CD4-positive, alpha-beta T cell treated with Interleukin-10 for 1 hour (primary cell): ENCODE measurements around the gene ZNF407.
A peak's percentile ranks its signal among the peaks of the same experiment; 100 is the strongest.
"Not testable (repeated sequence)": the region's sequence is repeated elsewhere in the genome, so short reads cannot be mapped to it uniquely, and the experiment has no call there.

Experiments
- DNase-seq: peaks from one replicate; pipeline ENCODE4 v3.0.0-alpha.2; 2020

The ZNF407 gene

DNA sequence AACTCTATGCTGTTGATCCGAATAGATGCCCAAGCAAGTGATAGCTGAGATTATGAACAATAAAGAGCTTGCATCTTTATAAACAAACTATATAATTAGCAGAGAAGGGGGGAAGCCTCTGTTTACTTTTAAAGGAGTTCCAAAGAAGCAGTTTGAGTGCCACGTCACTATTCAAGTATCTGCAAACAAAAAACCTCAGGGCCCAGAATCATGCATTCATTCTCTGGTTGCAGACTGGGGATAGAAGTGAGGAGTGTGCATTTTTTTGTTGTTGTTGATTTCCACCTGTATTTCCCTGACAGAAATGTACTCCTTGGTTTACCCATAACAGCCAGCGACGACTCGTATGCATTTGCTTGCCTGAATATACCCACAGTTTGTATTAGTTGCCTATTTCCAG lies 347.0 kb downstream of the ZNF407 start:
- DNase-seq: no peak

DNA sequence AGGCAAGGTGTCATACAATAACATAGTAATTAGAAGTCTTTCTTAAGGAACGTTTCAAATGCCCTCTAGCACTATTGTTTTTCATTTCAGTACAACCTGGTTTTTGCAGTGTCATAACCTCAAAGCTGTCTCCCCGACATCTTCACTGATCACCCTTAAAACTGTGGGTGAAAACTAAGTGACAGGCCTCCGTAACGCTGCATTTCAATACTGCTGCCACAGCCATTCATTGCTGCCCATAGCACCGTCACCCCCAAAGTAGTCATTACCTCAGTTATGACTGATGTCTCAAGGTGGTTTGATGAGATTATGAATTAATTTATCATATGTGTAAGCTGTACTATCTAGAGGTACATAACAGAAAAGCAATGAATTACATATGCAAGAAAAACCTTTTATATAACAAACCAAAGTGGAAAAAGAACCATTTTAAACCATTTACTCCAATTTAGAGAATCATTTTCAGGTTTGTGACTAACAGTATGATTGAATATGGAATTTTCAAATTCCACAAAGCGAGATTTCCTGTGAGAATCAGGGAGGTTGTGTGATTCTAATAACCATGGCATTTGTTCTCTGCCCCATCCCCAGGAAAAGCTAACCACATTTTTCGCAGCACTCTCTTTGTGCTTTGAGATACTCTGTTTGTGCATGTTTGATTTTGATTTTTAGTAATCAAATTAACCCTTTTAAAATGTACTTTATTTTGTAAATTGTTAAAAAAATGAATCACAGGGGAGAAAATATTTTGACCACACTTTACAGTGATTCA lies 348.3 kb downstream of the ZNF407 start:
- no peak for DNase-seq

DNA sequence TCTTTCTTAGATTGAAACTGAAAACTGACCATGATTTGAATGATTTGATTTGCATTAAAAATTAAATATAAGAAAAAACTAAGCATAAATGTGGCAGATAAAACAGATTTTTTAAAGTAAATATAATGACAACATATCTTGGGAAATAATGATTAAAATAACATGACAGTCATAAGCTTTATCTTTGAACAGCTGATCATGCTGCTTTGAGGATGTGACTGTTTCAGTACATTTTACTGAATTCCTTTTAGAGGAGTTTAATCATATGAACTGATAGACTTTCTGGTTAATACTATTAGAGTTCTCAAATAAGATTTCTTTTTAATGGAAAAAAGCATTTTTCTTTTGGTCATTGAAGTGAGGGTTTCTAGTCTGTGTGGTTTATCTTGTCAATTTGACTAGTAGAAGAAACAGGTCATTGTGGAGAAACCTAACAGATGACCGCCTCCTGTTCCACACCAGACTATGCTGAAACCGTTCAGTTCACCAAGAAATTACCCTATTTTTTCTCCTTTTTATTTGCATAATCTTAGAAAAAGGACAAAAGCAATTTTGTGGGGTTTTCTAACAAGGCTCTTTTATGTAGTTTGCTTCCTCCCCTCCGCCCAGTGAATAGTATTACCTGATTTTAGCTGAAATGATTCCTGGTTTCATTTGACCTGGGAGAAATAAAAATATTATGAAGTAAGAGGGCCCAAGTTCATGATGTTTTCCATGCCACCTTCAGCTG lies 349.1 kb downstream of the ZNF407 start:
- no peak for DNase-seq

DNA sequence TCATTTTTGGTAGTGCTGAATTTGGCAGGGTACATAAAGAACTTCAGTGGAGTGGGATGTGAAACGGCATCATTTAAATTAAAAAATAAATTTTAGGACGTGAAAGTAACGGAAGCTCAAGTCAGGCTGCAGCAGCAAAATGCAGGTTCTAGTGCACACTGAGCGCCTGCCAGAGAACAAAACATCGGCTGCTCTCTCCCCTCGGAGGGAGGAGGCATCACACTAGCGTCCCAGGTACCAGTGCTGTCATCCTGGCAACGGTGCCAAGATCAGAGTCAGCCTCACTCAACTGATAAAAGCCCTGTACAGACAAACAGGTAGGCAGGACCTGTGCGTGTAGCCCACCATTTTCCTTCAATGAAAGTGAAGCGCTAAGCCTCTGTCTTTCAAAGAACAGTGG lies 349.7 kb downstream of the ZNF407 start:
- no peak for DNase-seq

DNA sequence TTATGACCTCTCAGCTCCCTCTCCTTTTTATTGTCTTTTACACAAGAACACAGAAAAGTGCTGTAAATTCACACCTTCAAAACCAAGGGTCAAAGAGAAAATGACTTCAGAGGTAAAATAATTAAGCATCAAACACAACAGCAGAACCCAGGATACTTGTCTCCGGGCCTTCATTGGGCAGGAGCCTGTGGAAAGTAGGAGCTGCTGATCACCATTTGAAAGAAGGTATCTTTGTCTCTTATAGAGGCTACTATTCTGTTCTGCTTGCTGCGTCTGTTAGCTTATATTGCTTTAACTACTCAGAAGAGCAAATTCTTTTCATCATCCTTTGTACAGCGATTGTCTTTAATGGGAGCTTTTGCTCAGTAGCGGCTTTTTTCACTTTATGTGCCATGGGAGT lies 350.2 kb downstream of the ZNF407 start:
- DNase-seq: no peak

DNA sequence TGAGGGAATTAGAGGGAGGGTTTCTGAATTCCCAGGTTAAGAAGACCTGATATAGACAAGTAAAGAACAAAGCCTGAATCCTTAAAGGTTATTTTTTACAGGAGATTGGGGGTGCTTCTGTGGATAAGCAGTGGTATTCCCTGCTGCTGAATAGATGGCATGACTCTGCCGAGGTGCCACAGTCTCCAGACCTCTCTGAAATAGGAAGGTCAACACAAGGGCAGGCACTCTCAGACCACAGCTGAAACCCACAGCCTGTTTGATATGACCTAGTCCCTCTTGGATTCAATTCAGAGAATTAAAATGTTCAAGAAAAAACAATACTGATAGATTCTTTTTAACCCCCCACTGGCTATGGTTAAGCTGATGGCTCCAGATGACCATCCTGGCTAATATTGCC lies 351.9 kb downstream of the ZNF407 start:
- DNase-seq: no peak

DNA sequence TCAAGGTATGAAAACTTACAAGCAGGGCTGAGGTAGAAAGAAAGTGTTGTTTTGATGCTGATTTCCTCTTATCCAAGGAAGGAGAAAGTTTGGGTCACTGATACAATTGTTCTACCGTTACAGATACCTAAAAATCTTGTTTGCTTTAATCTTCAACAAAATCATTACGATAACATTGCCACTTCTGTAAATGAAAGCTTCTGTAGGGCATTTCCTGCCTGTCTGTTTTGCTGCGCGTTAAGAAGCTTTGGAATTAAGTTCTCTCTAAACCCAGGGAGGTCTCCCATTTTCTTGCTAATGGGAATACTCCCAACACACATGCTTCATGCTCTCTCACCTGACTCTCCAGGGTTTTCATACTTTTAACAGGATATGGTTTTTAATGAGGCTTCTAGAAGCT lies 352.8 kb downstream of the ZNF407 start:
- peak; percentile 5 for DNase-seq

DNA sequence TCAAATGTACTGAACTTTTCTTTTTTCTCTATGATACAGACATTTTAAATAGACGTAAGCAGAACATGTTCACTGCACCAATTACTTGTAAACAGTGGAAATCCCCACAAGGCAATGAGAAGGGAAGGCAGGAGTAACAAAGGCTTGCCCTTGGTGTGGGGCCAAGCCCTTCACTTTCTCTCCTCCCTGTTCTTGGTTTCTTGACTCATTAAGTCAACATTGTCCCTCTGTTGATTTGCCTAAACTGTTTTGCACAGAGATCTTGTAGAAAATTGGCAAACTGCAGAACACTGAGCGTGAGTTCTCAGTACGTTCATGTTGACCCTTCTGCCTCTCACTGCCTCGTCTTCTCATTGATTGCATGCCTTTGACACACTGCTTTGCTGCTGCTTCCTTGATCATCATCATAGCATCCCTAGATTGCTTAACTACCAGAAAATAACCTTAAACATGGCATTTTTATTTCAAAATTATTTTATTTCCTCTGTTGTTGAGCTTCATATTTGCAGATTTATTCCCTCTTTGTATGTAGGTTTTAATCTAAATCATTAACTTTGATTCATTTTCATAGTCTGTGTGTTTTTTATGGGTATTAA lies 353.6 kb downstream of the ZNF407 start:
- DNase-seq: peak; percentile 34

DNA sequence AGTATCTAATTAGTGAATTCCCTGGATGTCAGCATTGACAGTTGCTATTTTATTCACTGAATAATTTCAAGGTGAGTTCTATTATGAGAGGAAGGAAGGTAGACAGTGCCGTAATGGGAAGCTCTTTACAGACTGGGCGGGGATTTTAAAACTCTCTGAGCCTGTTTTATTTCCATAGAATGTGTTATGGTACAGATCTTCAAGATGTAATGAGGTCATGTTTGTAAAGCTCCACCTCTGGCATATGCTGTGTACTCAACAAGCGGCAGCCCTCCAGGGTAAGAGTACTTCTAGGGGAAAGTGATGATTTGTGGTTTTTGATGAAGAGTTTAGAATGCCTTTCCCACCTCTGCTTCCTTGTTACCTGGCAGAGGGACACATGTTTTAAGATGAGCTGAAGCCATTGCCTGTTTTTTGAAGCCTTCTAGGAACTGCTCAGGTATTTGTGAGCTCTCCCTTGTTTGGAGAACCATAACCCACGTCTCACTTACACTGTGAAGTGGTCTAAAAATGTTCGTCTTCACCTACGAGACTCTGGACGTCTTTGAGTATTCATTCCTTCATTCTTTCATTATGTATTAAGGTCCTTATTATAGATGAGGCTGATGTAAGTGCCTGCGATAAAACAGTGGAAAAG lies 360.0 kb downstream of the ZNF407 start:
- no peak for DNase-seq

DNA sequence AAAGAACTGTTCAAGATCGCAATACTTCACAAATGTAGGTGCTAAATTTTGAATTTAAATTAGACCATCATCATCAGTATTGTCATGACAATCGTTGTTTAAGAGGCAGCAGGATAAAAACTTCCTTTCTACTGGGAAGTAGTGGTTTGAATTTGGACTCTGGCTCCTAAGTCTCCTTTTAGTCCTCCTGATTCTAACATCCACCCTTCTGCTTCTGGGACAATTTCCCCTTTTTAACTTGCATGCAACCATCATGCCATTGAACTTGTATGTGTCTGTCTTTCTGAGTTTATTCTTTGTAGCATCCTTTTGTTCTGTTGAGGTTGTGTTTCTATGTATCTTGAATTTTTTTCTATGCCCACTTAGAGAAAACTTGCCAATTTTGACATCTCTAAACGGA lies 361.5 kb downstream of the ZNF407 start:
- no peak for DNase-seq

DNA sequence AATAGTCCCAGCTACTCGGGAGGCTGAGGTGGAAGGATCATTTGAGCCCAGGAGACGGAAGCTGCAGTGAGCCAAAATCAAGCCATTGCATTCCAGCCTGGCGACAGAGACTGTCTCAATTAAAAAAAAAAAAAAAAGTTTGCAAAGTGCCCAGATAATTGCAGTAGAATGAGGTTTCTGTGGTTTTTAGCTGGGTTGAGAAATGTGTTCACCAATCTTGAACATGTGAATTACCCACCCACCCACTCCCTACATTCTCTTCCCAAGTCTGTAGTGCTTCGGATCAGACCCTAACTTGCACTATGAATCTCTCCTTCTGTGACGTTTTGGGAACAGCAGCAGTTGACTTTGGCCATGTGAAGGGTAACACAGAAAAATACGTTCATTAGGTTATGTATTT lies 363.9 kb downstream of the ZNF407 start:
- no peak for DNase-seq

DNA sequence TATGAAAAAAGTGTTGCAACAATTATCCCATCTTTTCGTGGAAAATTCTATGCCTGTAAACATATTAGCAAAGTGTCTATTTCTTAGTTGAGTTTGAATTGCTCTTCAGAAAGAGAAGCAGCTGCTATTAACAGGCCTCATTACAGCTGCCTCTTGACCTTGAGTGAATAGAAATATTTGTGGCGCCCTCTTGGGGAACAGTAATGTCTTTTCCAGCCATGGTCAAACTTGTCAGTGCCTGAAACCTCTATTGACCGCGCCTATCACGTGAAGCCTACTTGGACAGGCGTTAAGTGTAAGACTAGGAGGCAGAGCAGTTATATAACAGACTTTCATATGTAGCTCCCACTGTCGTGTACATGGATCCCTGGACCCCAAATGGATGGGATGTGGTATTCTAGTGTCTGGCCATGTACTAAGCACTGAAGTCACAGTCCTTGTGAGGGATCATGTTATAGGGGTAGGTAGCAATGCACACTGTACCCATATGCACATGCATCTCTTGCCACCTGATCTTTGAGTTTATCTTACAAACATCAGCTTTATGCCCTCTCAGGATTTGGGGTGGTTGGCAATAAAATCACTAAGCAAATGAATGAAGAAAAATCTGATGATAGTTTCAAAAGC lies 366.3 kb downstream of the ZNF407 start:
- peak; percentile 20 for DNase-seq

DNA sequence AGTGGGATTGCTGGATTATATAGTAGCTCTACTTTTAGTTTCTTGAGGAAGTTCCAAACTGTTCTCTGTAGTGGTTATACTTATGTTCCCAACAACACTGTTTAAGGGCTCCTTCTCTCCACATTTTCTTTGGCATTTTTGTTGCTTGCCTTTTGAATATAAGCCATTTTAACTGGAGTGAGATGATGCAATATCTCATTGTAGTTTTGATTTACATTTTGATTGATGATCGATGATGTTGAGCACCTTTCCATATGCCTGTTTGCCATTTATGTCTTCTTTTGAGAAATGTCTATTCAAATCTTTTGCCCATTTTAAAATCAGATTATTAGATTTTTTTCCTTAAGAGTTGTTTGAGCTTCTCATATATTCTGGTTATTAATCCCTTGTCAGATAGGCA lies 368.0 kb downstream of the ZNF407 start:
- no peak for DNase-seq

DNA sequence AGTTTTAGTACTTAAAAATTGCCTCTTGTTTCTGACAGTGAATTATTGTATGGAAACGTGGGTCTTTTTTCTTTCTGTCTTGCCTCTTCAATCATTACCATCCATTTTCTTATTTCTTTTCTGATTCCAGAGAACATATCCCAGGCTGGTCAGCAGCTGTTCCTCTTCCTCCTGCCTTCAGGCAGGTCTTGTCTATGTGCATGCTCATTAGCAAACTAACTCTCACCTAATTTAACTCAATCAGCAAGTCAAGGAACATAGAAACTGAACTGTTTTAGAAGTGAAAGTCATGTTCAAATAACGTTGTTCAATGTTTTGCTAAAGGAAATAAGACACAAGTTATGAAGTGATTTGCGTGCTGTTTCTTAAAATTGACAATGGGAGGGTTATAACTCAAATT lies 369.8 kb downstream of the ZNF407 start:
- DNase-seq: no peak

DNA sequence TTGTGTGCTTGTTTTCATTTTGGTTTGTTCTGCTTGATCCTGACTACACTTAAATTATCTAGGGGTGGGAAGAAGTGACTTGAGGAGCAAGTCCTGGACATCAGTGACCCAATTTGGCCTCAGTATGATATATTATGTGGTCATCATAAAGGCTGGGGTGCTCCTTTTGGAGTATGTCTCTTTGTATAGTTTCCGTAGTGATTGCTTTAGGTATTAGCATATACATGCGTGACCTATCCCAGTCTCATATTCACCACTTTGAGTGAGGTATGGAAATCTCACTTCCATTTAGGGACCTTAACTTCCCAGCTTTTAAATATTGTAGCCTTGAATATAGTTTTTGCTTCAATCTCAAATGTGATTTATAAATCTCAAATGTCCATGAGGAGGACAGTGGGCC lies 370.3 kb downstream of the ZNF407 start:
- DNase-seq: no peak

DNA sequence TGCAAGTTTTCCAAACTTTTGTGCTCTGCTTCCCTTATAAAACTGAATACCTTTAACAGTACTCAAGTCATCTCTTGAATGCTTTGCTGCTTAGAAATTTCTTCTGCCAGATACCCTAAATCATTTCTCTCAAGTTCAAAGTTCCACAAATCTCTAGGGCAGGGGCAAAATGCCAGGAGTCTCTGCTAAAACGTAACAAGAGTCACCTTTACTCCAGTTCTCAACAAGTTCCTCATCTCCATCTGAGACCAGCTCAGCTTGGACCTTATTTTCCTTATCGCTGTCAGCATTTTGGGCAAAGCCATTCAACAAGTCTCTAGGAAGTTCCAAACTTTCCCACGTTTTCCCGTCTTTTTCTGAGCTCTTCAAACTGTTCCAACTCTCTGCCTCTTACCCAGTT lies 373.7 kb downstream of the ZNF407 start:
- not testable (repeated sequence) for DNase-seq

DNA sequence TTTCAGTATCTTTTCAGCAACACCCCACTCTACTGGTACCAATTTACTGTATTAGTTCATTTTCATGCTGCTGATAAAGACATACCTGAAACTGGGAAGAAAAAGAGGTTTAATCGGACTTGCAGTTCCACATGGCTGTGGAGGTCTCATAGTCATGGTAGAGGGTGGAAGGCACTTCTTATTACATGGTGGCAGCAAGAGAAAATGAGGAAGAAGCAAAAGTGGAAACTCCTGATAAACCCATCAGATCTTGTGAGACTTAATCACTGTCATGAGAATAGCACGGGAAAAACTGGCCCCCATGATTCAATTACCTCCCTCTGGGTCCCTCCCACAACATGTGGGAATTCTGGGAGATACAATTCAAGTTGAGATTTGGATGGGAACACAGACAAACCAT lies 374.1 kb downstream of the ZNF407 start:
- DNase-seq: not testable (repeated sequence)

DNA sequence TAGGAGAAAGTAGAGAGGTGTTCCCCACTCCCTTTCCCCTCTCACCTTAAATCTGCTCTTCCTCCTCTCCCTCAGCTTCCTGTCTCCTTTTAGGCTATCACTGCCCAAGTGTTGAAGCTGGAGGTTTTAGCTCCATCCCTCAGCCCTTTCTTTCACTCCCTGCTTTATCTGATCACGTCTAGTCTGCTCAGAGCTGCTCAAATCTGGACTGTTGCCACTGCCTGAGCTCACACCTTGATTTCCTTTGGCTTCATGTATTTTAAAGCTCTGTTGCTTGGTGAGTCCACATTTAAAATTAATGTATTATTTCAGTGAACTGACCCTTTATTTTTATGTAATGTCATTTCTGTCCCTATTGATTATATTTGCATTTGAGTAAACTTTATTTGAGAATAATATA lies 374.7 kb downstream of the ZNF407 start:
- DNase-seq: no peak

DNA sequence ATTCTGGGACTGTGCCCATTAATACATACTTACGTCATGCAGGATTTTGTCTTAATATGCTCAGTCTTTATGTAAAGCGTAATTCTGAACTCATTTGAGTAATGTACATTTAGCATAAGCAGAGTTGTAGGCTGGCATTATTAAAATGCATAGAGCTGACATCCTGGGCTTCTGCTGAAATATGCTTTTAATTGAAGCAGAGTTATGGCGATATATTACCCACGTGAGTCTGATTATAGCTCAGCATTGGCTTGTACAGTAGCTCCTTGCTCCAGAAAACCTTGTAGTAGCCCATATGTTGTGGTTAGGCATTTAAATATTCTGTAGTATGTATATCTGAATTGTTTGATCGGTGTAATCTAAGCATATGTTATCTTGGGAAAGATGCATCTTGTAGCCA lies 377.3 kb downstream of the ZNF407 start:
- DNase-seq: no peak

DNA sequence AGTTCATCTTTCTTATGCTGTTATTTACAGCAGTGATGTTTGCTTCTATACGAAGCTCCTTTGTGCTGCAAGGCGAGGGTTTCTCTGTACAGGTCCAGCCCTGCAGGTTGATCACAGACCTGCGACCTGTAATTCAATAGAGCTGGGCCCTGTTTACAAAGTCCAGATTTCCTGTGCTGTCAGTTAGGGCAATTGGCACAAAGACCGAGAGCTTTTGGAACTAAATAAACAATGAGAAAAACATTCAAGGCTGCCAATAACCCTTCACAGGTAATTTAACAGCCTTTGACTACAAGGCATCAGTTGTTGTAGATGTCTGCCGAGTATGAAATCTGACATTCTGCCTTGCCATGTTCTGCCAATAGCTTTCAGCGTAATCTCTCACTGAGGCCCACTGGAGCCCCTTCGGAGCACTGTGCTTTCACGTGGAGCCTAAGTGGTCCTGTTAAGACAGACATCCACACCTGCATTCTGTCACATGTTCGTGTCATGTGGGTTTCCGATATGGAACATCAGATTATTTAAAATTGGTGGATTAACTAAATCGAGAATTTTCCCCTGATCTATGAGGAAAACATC lies 378.8 kb downstream of the ZNF407 start:
- DNase-seq: no peak

DNA sequence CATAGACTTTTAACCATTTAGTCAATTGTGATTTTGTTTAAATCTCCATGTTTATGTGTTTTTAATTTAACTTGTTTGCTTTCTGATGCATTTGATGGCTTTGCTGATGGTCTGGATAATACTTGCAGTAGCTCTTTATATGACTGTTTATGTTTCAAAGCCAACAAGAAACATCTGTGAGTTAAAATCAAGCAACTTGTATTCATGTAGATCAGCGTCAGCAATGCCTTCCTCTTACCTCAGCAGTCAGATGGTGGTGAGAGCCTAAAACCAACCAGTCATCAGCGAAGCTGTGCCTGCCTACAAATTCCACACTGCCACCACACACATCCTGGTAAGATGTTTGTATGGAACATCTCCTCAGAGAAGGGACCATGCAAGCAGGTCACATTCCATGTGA lies 379.4 kb downstream of the ZNF407 start:
- no peak for DNase-seq

DNA sequence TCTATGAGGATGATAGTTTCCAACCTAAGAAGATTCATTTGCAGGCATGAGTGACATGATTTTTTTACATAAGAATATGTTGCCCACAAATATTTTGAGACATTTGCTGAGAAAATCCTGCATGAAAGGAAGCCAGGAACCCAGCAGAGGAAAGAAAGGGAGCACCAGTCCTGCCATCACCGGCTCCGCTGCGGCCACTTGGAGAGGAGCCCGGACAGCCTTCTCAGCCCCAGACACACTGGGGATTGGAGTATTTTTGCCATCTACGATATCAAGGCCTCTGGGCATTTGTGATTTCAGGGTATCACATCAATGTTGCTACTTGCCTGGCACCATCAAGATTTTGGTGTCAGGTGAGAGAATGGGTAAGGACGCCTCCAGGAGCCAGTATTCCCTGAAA lies 383.0 kb downstream of the ZNF407 start:
- no peak for DNase-seq

DNA sequence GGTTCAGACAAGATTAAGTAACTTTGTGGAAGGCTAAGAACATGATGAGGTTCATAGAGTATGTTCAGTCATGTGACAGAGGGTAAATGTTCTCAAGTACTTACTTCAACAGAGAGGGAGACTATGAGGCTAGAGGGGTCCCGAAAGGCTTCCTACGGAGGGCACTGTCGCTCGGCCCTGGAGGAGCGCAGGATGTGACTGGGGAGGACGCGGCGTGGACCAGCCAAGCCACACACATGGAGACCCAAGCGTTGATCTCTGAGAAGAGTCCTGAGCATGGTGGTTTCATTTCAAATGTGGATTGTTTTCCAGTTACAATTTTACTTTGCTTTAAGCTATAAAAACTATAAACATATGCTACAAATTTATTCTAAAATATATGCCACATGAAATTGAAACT lies 383.8 kb downstream of the ZNF407 start:
- no peak for DNase-seq
